Liver (tissue), 3 donors: Measurements from ENCODE around the gene PNMT.

Source experiments
- GABPA ChIP-seq, 2 donors: IDR thresholded peaks in 1 of 2; conservative IDR thresholded peaks in 1 of 2; 2 replicates each; pipeline ENCODE4 v1.6.1; 2016; ENCODE audit warnings: antibody characterized with exemption in 2 of 2, mild to moderate bottlenecking in 1 of 2, moderate library complexity in 1 of 2
- MAX ChIP-seq: IDR thresholded peaks from 2 replicates; pipeline ENCODE4 v1.6.1; 2016; ENCODE audit warnings: antibody characterized with exemption
- REST ChIP-seq: IDR thresholded peaks from 2 replicates; pipeline ENCODE4 v1.6.1; 2016; ENCODE audit warnings: antibody characterized with exemption, mild to moderate bottlenecking
- TAF1 ChIP-seq: conservative IDR thresholded peaks from 2 replicates; pipeline ENCODE4 v1.6.1; 2016; ENCODE audit warnings: antibody characterized with exemption, mild to moderate bottlenecking
- ZBTB33 ChIP-seq: IDR thresholded peaks from 2 replicates; pipeline ENCODE4 v1.6.1; 2016; ENCODE audit warnings: antibody characterized with exemption
- TF ChIP-seq, protein P1 (sequence below): fragments of 150-350 bp; IDR thresholded peaks from 2 replicates; pipeline ENCODE4 v1.5.1; 2017; ENCODE audit warnings: improper control_type of control experiment, low read depth, low read length; ENCODE audit not compliant: missing input control
- donor health status: healthy.
- donor health status: healthy.

DNA sequence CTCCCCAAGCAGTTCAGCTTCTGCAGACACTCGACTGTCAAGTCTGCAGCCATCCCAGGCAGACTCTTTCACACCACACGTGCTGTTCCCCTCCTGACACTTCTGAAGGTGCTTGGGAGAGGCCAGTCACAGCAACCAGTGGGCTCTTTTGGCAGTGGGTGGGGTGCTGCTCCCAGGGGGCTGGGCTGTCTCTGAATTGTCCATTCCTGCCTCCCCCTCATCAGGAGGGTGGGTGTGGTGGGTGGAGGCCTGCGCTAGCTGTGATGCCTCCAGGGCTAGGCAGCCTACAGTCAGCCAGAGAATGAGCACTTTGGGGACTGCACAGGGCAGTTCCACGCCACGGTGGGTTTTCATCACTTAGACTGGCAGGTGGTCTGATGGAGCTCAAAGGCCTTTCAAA, 21.0 kb upstream of the PNMT start:
- TF ChIP-seq GABPA (IDR thresholded peaks at IDR 0.05 in 1 of 2, conservative IDR thresholded peaks at IDR 0.05 in 1 of 2) (no peak), REST (no peak), MAX (no peak), TAF1 (no peak), ZBTB33 (no peak)
- TF ChIP-seq, protein P1, sequence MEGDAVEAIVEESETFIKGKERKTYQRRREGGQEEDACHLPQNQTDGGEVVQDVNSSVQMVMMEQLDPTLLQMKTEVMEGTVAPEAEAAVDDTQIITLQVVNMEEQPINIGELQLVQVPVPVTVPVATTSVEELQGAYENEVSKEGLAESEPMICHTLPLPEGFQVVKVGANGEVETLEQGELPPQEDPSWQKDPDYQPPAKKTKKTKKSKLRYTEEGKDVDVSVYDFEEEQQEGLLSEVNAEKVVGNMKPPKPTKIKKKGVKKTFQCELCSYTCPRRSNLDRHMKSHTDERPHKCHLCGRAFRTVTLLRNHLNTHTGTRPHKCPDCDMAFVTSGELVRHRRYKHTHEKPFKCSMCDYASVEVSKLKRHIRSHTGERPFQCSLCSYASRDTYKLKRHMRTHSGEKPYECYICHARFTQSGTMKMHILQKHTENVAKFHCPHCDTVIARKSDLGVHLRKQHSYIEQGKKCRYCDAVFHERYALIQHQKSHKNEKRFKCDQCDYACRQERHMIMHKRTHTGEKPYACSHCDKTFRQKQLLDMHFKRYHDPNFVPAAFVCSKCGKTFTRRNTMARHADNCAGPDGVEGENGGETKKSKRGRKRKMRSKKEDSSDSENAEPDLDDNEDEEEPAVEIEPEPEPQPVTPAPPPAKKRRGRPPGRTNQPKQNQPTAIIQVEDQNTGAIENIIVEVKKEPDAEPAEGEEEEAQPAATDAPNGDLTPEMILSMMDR = no peak
